SK-N-SH (cell line): ENCODE measurements around the gene RHAG. TPM values are rescaled to one million over a fixed set of nuclear protein-coding genes. Genes with fewer than 3 reads are reported as not detected.

ENCODE experiments used
- CTCF ChIA-PET: fragments of 300-600, 350-600 bp; formaldehyde crosslinking; extraction: SDS; loops from one replicate; lab custom pipeline; 2021; lab: Yijun Ruan, JAX
- POLR2A ChIA-PET: fragments of 350-600 bp; sonication (Branson Sonifier 250); formaldehyde crosslinking; extraction: SDS; loops from one replicate; lab custom pipeline; 2020; ENCODE audit warnings: antibody characterized with exemption, inconsistent platforms; lab: Yijun Ruan, JAX
- DNase-seq: peaks from one replicate; pipeline ENCODE4 v3.0.0; 2012
- H2AFZ ChIP-seq: fragments of 200-600 bp; sonication (generic); 2 replicates; pipeline ENCODE4 v1.8.1; 2016; ENCODE audit warnings: antibody characterized with exemption, mild to moderate bottlenecking, low read depth
- H3F3A ChIP-seq: fragments of 200-600 bp; sonication (generic); replicated peaks from 2 replicates; pipeline ENCODE3; 2016; ENCODE audit warnings: antibody characterized with exemption, mild to moderate bottlenecking; ENCODE audit not compliant: insufficient read depth
- H3K27ac ChIP-seq, 2 experiments: fragments of 200-500 bp in 1 of 2; fragments of 200-600 bp in 1 of 2; sonication (Bioruptor generic) in 1 of 2; sonication (generic), shearing (Covaris generic) in 1 of 2; 2 replicates each; pipeline versions ENCODE4 v1.5.1 to v1.6.1; 2014 to 2016; ENCODE audit warnings: low read depth in 2 of 2, inconsistent platforms in 1 of 2, low read length in 1 of 2, mild to moderate bottlenecking in 1 of 2, mixed read lengths in 1 of 2
- H3K27me3 ChIP-seq: fragments of 200-600 bp; sonication (generic), shearing (Covaris generic); 2 replicates; pipeline ENCODE4 v1.6.1; 2016; ENCODE audit warnings: mixed run types; ENCODE audit not compliant: insufficient read depth
- H3K36me3 ChIP-seq, 2 experiments: fragments of 200-500 bp in 1 of 2; fragments of 200-600 bp in 1 of 2; sonication (Bioruptor generic) in 1 of 2; sonication (generic) in 1 of 2; replicated peaks in 1 of 2; 2 replicates each; pipeline versions ENCODE3 to v1.5.1; 2014 to 2016; ENCODE audit warnings: low read length in 1 of 2, mild to moderate bottlenecking in 1 of 2; ENCODE audit not compliant: insufficient read depth in 2 of 2, control insufficient read depth in 1 of 2
- H3K4me1 ChIP-seq, 2 experiments: fragments of 200-500 bp in 1 of 2; fragments of 200-600 bp in 1 of 2; sonication (Bioruptor generic) in 1 of 2; sonication (generic), shearing (Covaris generic) in 1 of 2; 2 replicates each; pipeline versions ENCODE4 v1.5.1 to v1.6.1; 2014 to 2016; ENCODE audit warnings: low read depth in 1 of 2, low read length in 1 of 2, mixed run types in 1 of 2; ENCODE audit not compliant: insufficient read depth in 2 of 2, control insufficient read depth in 1 of 2
- H3K4me2 ChIP-seq: fragments of 200-600 bp; sonication (generic), shearing (Covaris generic); 2 replicates; pipeline ENCODE4 v1.6.1; 2017; ENCODE audit warnings: mixed run types
- H3K4me3 ChIP-seq, 2 experiments: fragments of 200-500 bp in 1 of 2; fragments of 200-600 bp in 1 of 2; sonication (Bioruptor generic) in 1 of 2; sonication (generic), shearing (Covaris generic) in 1 of 2; 2 replicates each; pipeline versions ENCODE4 v1.5.1 to v1.8.1; 2014 to 2016; ENCODE audit warnings: low read depth in 2 of 2, inconsistent platforms in 1 of 2, low read length in 1 of 2, mild to moderate bottlenecking in 1 of 2, mixed read lengths in 1 of 2, moderate library complexity in 1 of 2
- H3K79me2 ChIP-seq: fragments of 200-600 bp; sonication (generic); 2 replicates; pipeline ENCODE4 v1.8.1; 2017; ENCODE audit warnings: mild to moderate bottlenecking; ENCODE audit not compliant: insufficient read depth
- H3K9ac ChIP-seq: fragments of 200-600 bp; sonication (generic); 2 replicates; pipeline ENCODE4 v1.6.1; 2017; ENCODE audit warnings: mixed run types
- H3K9me2 ChIP-seq: fragments of 200-600 bp; sonication (generic); 2 replicates; pipeline ENCODE4 v1.6.1; 2017; ENCODE audit warnings: mixed run types
- H3K9me3 ChIP-seq: fragments of 200-600 bp; sonication (generic); 2 replicates; pipeline ENCODE4 v1.6.1; 2017; ENCODE audit warnings: mixed run types, mild to moderate bottlenecking, moderate library complexity
- H4K20me1 ChIP-seq: fragments of 200-600 bp; sonication (generic); 2 replicates; pipeline ENCODE4 v1.6.1; 2017; ENCODE audit warnings: mild to moderate bottlenecking, mixed run types; ENCODE audit not compliant: insufficient read depth
- EZH2phosphoT487 ChIP-seq: fragments of 200-600 bp; sonication (generic); IDR thresholded peaks from 2 replicates; pipeline ENCODE4 v1.6.1; 2017; ENCODE audit warnings: low read depth, mixed run types, mild to moderate bottlenecking, antibody characterized with exemption, moderate library complexity, borderline replicate concordance
- FOXM1 ChIP-seq: IDR thresholded peaks from 2 replicates; pipeline ENCODE4 v1.4.0; 2012; ENCODE audit warnings: low read depth, mild to moderate bottlenecking
- GABPA ChIP-seq: IDR thresholded peaks from 2 replicates; pipeline ENCODE4 v1.4.0; 2012; ENCODE audit warnings: low read depth, mild to moderate bottlenecking
- NFIC ChIP-seq: IDR thresholded peaks from 2 replicates; pipeline ENCODE4 v1.4.0; 2012; ENCODE audit warnings: borderline replicate concordance
- NRF1 ChIP-seq: IDR thresholded peaks from 2 replicates; pipeline ENCODE4 v1.6.1; 2012; ENCODE audit warnings: low read depth, mild to moderate bottlenecking, low read length
- POLR2AphosphoS5 ChIP-seq: IDR thresholded peaks from 2 replicates; pipeline ENCODE4 v1.6.1; 2012; ENCODE audit warnings: low read depth, low read length
- RAD21 ChIP-seq: IDR thresholded peaks from 2 replicates; pipeline ENCODE4 v1.6.1; 2012; ENCODE audit warnings: mild to moderate bottlenecking, low read length
- SIN3A ChIP-seq: IDR thresholded peaks from 2 replicates; pipeline ENCODE4 v1.6.1; 2012; ENCODE audit warnings: low read depth, mild to moderate bottlenecking, low read length, moderate library complexity, borderline replicate concordance
- SMC3 ChIP-seq: IDR thresholded peaks from 2 replicates; pipeline ENCODE4 v1.6.1; 2012; ENCODE audit warnings: low read depth, low read length, improper control_type of control experiment
- TCF12 ChIP-seq: IDR thresholded peaks from 2 replicates; pipeline ENCODE4 v1.4.0; 2012
- WGBS: methylation state at CpG from one replicate; pipeline ENCODE4 v1.1.6; 2017; ENCODE audit warnings: low lambda C conversion rate; 5-methylcytosine and 5-hydroxymethylcytosine counted together
- polyA plus RNA-seq, 3 experiments: library from polyadenylated mRNA; depleted of rRNA; stranded (reverse); fragments of >200 nt; gene quantifications; 2 replicates each; pipeline ENCODE4 v1.2.3, GENCODE V29; 2012
- TF ChIP-seq, protein P1 (sequence below): IDR thresholded peaks from 2 replicates; pipeline ENCODE4 v1.4.0; 2012; ENCODE audit warnings: low read depth
- TF ChIP-seq, protein P2 (sequence below): fragments of 200-600 bp; sonication (generic); IDR thresholded peaks from 2 replicates; pipeline ENCODE4 v1.6.1; 2017; ENCODE audit warnings: antibody characterized with exemption, mild to moderate bottlenecking, moderate library complexity
- TF ChIP-seq, protein P3 (sequence below): fragments of 150-350 bp; IDR thresholded peaks from 2 replicates; pipeline ENCODE4 v1.6.1; 2016; ENCODE audit warnings: mild to moderate bottlenecking, low read depth, low read length

The RHAG gene
- polyA plus RNA-seq, 1 of the 3 experiments (the other 2 are of a cell fraction), result not detected

DNA sequence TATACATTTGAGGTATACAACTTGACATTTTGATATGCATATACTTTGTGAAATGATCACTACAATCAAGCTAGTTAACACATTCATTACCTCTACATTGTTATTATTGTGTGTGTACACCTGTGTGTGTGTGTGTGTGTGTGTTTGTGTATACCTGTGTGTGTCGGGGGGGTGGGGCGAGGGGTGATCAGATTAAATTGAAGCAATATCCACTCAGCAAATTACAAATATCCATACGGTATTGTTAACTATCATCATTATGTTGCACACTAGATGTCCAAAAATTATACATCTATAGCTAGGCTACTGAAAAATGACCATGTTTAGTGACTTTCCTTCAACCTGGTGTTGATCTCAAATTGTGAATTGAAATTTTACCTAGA lies 1.8 kb downstream of the RHAG start:
- CTCF ChIA-PET, result interaction anchor here (1.2 to 2.3 kb wide), 2 partner anchors 12 to 103 kb away, joined by 3 to 5 read pairs; no protein-coding TSS in a partner anchor

DNA sequence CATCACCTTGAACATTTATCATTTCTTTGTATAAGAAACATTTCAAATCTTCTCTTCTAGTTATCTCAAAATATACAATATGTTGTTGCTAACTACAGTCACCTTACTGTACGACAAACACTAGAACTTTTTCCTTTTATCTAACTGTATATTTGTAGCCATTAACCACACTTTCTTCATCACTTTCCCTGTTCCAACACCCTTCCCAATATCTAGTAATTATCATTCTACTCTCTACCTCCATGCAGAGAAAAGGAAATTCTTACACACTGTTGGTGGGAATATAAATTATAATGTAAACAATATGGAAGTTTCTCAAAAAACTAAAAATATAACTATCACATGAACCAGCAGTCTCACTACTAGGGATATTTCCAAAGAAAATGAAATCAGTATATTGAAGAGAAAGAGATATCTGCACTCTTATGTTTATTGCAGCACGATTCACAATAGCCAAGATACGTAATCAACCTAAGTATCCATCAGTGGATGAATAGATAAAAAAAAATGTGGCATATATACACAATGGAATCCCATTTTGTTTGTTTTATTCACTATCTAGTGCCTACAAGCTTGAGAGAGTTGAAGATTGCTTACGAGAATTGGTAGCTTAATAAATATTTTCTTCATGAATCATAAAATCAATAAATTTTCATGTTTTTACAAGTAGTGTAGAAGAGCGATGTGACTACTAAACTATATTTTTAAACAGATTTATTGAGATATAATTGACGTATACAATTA lies 2.4 kb downstream of the RHAG start:
- Histone ChIP-seq H2AFZ (no peak overlapping the region), H3K4me3 (no peak overlapping the region), H3K4me2 (no peak overlapping the region), H3K9me2 (no peaks in the 10 kb centered on the region), H3K79me2 (no peaks in the 10 kb centered on the region), H3K9me3 (no peaks in the 10 kb centered on the region), H3K4me1 (no peaks in the 10 kb centered on the region), H3K36me3 (no peaks in the 10 kb centered on the region), H3K27ac (no peak overlapping the region), H3K9ac (no peak overlapping the region), H3K27me3 (no peaks in the 10 kb centered on the region), H4K20me1 (no peaks in the 10 kb centered on the region), H3F3A (no peaks in the 10 kb centered on the region)
- no peak for DNase-seq
- 6% methylated on average over 6 of the region's 6 CpGs for WGBS
- POLR2A ChIA-PET, result no interaction called here
- TF ChIP-seq NRF1, result no peak
- no peak for TF ChIP-seq TCF12
- TF ChIP-seq SMC3, result no peak
- no peak for TF ChIP-seq POLR2AphosphoS5
- TF ChIP-seq FOXM1, result no peak
- TF ChIP-seq SIN3A, result no peak
- TF ChIP-seq, protein P1, sequence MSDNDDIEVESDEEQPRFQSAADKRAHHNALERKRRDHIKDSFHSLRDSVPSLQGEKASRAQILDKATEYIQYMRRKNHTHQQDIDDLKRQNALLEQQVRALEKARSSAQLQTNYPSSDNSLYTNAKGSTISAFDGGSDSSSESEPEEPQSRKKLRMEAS, result no peak
- TF ChIP-seq, protein P2, sequence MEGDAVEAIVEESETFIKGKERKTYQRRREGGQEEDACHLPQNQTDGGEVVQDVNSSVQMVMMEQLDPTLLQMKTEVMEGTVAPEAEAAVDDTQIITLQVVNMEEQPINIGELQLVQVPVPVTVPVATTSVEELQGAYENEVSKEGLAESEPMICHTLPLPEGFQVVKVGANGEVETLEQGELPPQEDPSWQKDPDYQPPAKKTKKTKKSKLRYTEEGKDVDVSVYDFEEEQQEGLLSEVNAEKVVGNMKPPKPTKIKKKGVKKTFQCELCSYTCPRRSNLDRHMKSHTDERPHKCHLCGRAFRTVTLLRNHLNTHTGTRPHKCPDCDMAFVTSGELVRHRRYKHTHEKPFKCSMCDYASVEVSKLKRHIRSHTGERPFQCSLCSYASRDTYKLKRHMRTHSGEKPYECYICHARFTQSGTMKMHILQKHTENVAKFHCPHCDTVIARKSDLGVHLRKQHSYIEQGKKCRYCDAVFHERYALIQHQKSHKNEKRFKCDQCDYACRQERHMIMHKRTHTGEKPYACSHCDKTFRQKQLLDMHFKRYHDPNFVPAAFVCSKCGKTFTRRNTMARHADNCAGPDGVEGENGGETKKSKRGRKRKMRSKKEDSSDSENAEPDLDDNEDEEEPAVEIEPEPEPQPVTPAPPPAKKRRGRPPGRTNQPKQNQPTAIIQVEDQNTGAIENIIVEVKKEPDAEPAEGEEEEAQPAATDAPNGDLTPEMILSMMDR, result no peak
- no peak for TF ChIP-seq NFIC
- TF ChIP-seq EZH2phosphoT487, result no peak
- TF ChIP-seq, protein P3, sequence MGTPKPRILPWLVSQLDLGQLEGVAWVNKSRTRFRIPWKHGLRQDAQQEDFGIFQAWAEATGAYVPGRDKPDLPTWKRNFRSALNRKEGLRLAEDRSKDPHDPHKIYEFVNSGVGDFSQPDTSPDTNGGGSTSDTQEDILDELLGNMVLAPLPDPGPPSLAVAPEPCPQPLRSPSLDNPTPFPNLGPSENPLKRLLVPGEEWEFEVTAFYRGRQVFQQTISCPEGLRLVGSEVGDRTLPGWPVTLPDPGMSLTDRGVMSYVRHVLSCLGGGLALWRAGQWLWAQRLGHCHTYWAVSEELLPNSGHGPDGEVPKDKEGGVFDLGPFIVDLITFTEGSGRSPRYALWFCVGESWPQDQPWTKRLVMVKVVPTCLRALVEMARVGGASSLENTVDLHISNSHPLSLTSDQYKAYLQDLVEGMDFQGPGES, result no peak
- no peak for TF ChIP-seq GABPA
- TF ChIP-seq, all 33 proteins: peak for 0
- CTCF ChIA-PET, result interaction anchor here (1.2 to 2.3 kb wide), 2 partner anchors 11 to 102 kb away, joined by 3 to 5 read pairs; no protein-coding TSS in a partner anchor

More for the DNA sequence above, 1.8 kb downstream of the RHAG start:
- Histone ChIP-seq H3K9ac (no peak overlapping the region), H3K27ac (no peak overlapping the region), H3K9me2 (no peaks in the 10 kb centered on the region), H3K4me2 (no peak overlapping the region), H3K27me3 (no peaks in the 10 kb centered on the region), H3K36me3 (no peaks in the 10 kb centered on the region), H3F3A (no peaks in the 10 kb centered on the region), H3K79me2 (no peaks in the 10 kb centered on the region), H2AFZ (no peak overlapping the region), H4K20me1 (no peaks in the 10 kb centered on the region), H3K4me3 (no peak overlapping the region), H3K4me1 (no peaks in the 10 kb centered on the region), H3K9me3 (no peaks in the 10 kb centered on the region)
- no peak for TF ChIP-seq RAD21
- TF ChIP-seq, protein P2, result no peak
- no peak for DNase-seq
- POLR2A ChIA-PET, result no interaction called here
- WGBS, result 8% methylated on average over 3 of the region's 3 CpGs
